Testis (tissue), 2 donors: ENCODE results near the gene SLC22A9.

Experiments
- POLR2A ChIP-seq: fragments of 450-650 bp; IDR thresholded peaks from one replicate; pipeline ENCODE4 v1.6.1; 2017; ENCODE audit warnings: antibody characterized with exemption, mild to moderate bottlenecking, moderate library complexity
- TF ChIP-seq, protein P1 (sequence below), 3 experiments: fragments of 450-650 bp in 2 of 3; fragments of 200-600 bp in 1 of 3; sonication (generic) in 1 of 3; IDR thresholded peaks; one replicate each; pipeline ENCODE4 v1.5.1; 2016 to 2019; ENCODE audit warnings: antibody characterized with exemption in 3 of 3, mild to moderate bottlenecking in 2 of 3, moderate library complexity in 1 of 3

DNA sequence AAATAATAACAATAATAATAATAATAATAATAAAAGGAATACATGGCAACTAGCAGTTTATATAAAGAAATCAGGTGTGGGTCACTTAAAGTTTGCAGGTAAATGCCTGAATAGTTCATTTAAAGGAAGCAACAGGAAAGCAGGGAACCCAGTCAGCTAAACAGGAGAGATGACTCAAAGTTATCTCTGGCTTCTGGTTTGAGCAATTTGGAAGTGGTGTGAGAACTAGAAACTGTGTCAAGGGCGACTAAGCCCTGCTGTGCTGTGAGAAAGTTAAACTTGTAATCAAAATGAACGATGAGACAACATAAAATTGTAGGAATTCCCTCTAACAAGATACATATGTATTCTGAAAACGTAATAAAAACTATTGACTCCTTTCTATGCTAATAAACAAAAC, 35.5 kb downstream of the SLC22A9 start:
- no peak for TF ChIP-seq POLR2A
- TF ChIP-seq, protein P1, sequence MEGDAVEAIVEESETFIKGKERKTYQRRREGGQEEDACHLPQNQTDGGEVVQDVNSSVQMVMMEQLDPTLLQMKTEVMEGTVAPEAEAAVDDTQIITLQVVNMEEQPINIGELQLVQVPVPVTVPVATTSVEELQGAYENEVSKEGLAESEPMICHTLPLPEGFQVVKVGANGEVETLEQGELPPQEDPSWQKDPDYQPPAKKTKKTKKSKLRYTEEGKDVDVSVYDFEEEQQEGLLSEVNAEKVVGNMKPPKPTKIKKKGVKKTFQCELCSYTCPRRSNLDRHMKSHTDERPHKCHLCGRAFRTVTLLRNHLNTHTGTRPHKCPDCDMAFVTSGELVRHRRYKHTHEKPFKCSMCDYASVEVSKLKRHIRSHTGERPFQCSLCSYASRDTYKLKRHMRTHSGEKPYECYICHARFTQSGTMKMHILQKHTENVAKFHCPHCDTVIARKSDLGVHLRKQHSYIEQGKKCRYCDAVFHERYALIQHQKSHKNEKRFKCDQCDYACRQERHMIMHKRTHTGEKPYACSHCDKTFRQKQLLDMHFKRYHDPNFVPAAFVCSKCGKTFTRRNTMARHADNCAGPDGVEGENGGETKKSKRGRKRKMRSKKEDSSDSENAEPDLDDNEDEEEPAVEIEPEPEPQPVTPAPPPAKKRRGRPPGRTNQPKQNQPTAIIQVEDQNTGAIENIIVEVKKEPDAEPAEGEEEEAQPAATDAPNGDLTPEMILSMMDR (IDR thresholded peaks at IDR 0.05): no peak
